T-helper 1 cell treated with Interleukin-12 subunit alpha and Interleukin-12 subunit beta and Interleukin-4 antibody, amounts not matched to agents 30 μg/mL and 1 μg/mL, for 36 hours (primary cell): ENCODE results near the gene ZMYND11.
A peak's percentile ranks its signal among the peaks of the same experiment; 100 is the strongest.
"Not testable (repeated sequence)": the region's sequence is repeated elsewhere in the genome, so short reads cannot be mapped to it uniquely, and the experiment has no call there.

Experiments used
- H3K27ac Mint-ChIP-seq: one replicate; pipeline ENCODE4 v1.8.0; 2021; ENCODE audit warnings: mild to moderate bottlenecking, mixed read lengths
- H3K27me3 Mint-ChIP-seq: one replicate; pipeline ENCODE4 v1.8.0; 2021; ENCODE audit warnings: low read depth, mixed read lengths
- H3K36me3 Mint-ChIP-seq: one replicate; pipeline ENCODE4 v1.8.0; 2021; ENCODE audit warnings: low read depth, mixed read lengths
- H3K4me1 Mint-ChIP-seq: one replicate; pipeline ENCODE4 v1.8.0; 2021; ENCODE audit warnings: low read depth, mixed read lengths
- H3K4me3 Mint-ChIP-seq: one replicate; pipeline ENCODE4 v1.8.0; 2021; ENCODE audit warnings: mild to moderate bottlenecking, moderate library complexity, mixed read lengths
- H3K9me3 Mint-ChIP-seq: one replicate; pipeline ENCODE4 v1.8.0; 2021; ENCODE audit warnings: mixed read lengths

The ZMYND11 gene

DNA sequence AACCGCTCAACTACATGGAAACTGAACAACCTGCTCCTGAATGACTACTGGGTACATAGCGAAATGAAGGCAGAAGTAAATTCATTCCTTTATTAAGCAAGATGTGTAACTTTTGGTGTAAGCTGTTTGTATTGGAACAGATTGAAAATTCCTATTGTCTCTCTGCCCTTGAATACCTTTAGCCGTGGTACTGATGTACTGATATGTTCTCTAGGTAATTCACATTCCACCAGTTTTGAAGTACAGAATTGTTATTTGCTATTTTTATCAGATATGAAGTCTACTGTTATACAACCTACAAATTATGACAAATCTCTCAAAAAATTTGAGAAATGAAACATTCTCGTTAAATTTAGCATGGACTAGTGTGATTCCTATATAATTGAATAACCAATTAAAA, 17.7 kb downstream of the ZMYND11 start:
- H3K9me3 Mint-ChIP-seq = peaks cover 8% of the 10 kb centered on the region
- no peaks in the 10 kb centered on the region for H3K27me3 Mint-ChIP-seq
- no peaks in the 10 kb centered on the region for H3K4me1 Mint-ChIP-seq
- H3K27ac Mint-ChIP-seq = no peak overlapping the region
- H3K4me3 Mint-ChIP-seq = no peak overlapping the region
- H3K36me3 Mint-ChIP-seq = peaks cover 13% of the 10 kb centered on the region

DNA sequence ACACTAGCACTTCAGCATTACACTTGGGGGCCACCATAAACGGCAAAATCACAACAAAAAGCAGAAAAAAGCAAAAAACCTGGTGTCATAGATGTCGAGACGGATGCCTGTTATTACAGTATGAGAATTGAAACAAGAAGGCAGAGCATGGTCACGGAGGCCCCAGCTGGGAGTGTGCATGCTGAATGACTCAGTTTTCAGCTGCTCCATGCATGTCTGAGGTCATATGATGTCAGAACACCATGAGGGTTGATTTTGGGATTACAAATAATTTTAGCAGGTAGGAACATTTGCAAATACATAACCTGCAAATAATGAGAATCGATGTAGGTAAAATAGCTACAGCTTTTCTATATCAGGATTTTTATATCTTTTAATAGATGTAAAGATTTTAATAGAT, 19.1 kb downstream of the ZMYND11 start:
- no peak overlapping the region for H3K4me3 Mint-ChIP-seq
- H3K4me1 Mint-ChIP-seq = no peaks in the 10 kb centered on the region
- H3K36me3 Mint-ChIP-seq = peaks cover 9% of the 10 kb centered on the region
- H3K9me3 Mint-ChIP-seq = peaks cover 3% of the 10 kb centered on the region
- no peaks in the 10 kb centered on the region for H3K27me3 Mint-ChIP-seq
- no peak overlapping the region for H3K27ac Mint-ChIP-seq

DNA sequence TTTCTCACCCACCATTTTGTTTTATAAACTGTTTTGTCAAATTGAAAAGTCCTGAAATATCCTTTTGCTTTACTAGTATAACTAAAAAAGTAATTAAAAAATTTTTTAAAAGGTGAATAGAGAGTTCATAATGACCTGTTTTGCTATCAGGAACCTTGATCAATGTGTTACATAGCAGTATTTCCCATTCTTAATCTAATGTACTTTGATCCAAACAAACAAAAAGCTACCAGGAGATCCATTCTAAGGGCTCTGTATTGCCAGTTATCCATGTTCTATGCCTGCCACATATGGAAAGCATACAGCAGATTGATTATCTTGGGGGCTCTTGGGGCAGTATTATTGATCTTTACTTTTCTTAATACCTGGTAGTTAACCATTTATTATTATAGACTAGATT, 32.1 kb downstream of the ZMYND11 start:
- no peak overlapping the region for H3K4me3 Mint-ChIP-seq
- H3K27me3 Mint-ChIP-seq = no peaks in the 10 kb centered on the region
- peaks cover 12% of the 10 kb centered on the region for H3K36me3 Mint-ChIP-seq
- no peaks in the 10 kb centered on the region for H3K4me1 Mint-ChIP-seq
- peaks cover 10% of the 10 kb centered on the region for H3K9me3 Mint-ChIP-seq
- H3K27ac Mint-ChIP-seq = no peak overlapping the region

DNA sequence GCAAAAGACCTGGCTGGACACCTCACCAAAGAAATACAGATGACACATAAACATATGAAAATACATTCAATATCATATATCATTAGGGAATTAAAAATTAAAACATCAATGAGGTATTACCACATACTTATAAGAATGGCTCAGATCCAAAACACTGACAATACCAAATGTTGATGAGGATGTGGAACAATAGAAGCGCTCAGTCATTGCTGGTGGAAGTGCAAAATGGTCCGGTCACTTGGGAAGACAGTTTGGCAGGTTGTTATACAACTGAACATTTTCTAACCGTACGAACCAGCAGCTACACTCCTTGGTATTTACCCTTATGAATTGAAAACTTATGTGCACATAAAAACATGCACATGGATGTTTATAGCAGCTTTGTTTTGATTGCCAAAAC, 38.5 kb downstream of the ZMYND11 start:
- Mint-ChIP-seq H3K36me3 (peaks cover 4% of the 10 kb centered on the region), H3K4me3 (no peak overlapping the region), H3K9me3 (peaks cover 6% of the 10 kb centered on the region), H3K4me1 (peaks cover 2% of the 10 kb centered on the region), H3K27me3 (no peaks in the 10 kb centered on the region), H3K27ac (no peak overlapping the region)

DNA sequence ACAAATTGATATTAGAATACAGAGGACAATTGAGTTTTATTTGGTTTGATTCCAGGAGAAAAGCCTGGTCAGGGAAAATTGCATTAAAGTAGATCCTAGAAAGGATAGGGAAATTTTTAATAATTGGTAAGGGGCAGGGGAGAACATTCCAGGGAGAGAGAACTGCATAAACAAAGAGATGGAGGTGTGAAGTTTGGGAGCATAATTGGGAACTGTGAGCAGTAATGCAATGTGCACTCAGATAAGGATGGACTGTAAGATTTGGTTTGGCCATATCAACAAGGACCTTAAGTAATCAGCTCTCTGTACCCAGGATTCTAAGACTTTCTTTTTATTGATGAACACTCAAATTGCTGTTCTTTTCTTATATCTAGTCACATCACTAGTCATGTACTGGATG, 41.4 kb downstream of the ZMYND11 start:
- Mint-ChIP-seq H3K9me3 (no peaks in the 10 kb centered on the region), H3K27me3 (no peaks in the 10 kb centered on the region), H3K27ac (no peak overlapping the region), H3K36me3 (peaks cover 7% of the 10 kb centered on the region), H3K4me3 (no peak overlapping the region), H3K4me1 (peaks cover 2% of the 10 kb centered on the region)

DNA sequence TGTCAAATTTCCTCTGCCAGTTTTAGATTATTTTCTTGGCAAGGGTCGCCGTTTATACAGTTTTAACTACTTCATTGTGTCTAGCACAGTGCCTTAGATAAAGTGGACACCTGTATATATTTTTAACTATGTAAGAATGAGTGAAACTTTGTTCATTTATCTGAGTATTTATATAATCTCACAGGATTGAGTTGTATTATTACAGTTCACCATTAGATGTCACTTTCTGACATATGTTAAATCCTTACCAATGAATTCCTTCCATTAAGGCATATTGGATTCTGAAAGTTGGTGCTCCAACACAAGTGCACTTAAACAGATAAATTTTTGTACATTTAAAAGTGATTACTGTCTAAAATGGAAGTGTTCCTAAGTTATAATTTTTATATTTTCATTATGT, 43.0 kb downstream of the ZMYND11 start:
- no peak overlapping the region for H3K27ac Mint-ChIP-seq
- H3K27me3 Mint-ChIP-seq = no peaks in the 10 kb centered on the region
- H3K4me1 Mint-ChIP-seq = peaks cover 11% of the 10 kb centered on the region
- H3K4me3 Mint-ChIP-seq = no peak overlapping the region
- peaks cover 11% of the 10 kb centered on the region for H3K36me3 Mint-ChIP-seq
- peaks cover 2% of the 10 kb centered on the region for H3K9me3 Mint-ChIP-seq

DNA sequence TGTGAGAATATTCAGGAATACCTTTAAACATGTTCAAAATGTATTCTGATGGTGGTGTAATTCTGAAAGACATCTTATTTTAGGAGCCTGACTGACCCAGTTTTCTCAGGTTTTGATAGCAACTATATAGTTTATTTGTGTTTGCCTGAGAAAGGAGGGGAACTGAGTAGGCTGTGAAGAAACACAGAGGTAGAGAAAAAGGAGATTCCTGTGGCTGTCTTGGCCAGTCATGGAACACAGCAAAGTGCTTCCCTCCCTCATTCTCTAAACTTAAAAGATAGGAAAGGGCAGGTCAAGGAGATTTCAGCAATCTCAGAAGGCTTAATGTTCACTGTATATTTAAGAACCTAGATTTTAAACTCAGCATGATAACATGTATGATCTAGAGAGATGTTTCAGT, 43.5 kb downstream of the ZMYND11 start:
- Mint-ChIP-seq H3K27me3 (no peaks in the 10 kb centered on the region), H3K36me3 (peaks cover 15% of the 10 kb centered on the region), H3K9me3 (peaks cover 7% of the 10 kb centered on the region), H3K27ac (no peak overlapping the region), H3K4me1 (peaks cover 13% of the 10 kb centered on the region), H3K4me3 (no peak overlapping the region)

DNA sequence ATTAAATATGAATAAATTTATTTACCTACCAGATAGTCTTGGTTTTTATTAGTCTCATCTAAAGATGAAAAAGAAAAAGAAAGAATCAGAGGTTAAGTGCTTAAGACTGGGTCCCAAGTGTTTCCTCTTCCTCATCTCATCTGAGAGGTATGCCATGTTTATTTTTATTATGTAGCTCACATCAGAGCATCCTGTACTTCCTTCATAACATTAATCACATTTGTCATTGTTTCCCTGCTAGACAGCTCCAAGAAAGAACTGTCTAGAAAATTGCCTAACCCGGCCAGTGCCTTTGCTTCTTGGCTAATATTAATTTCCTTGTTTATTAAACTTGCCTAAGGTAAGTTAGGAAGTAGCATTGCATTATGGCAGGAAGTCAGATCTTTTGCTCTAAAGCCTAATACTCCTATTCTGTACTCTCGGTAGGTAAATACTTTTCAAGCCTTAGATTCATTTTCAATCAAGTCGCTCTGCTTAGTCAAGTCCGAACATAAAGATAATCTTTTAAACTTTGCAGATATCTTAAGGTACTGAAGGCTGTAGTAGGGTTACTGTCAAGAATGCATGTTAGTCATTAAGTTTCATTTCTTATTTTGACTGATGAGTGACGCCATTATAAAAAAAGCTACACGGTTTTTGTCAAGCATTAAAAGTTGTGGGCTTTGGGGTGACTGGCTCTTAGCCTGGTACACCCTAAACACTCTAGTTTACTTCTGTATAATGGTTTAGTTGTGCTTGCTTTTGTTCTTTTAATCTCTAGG, 47.4 kb downstream of the ZMYND11 start:
- Mint-ChIP-seq H3K36me3 (peaks cover 29% of the 10 kb centered on the region), H3K27me3 (no peaks in the 10 kb centered on the region), H3K4me1 (peaks cover 11% of the 10 kb centered on the region), H3K27ac (peak overlapping the region; percentile 11), H3K4me3 (no peak overlapping the region), H3K9me3 (peaks cover 22% of the 10 kb centered on the region)

DNA sequence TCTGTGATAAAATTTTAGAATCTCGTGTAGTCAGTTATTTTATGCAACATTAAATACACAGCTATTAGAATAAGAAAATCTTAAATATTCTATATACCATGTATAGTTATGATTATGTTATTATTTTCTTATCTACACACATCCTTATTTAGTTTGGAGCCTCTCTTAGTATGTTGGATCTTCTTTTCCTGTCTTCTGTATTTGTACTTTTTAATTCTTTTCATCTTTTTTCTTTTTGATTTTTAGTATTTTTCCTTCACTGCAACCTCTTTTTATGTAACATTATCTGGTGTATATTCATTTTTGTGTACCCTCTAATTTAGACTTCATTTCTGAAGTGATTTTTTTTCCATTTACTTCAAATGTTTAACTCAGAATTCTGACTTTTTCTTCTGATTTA, 48.9 kb downstream of the ZMYND11 start:
- H3K36me3 Mint-ChIP-seq = peaks cover 32% of the 10 kb centered on the region
- peaks cover 11% of the 10 kb centered on the region for H3K4me1 Mint-ChIP-seq
- H3K4me3 Mint-ChIP-seq = no peak overlapping the region
- no peak overlapping the region for H3K27ac Mint-ChIP-seq
- peaks cover 22% of the 10 kb centered on the region for H3K9me3 Mint-ChIP-seq
- no peaks in the 10 kb centered on the region for H3K27me3 Mint-ChIP-seq

DNA sequence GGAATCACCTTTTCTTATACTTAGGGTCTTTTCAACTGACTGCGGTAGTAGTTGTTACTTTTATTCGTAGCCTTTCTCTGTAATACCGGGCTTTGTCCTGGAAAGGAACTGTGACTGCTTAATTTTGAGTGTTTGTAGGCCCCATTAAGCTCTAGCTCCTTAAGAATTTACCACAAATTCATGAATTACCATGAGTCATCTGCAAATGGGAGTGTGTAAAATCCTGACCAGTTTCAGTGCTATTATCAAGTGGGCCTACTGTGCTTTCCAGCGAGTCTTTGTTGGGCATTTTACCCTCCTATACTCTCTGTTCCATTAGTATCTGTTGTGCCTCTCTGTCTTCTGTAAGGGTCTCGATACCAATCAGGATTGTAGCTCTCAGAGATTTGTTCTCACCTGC, 49.7 kb downstream of the ZMYND11 start:
- Mint-ChIP-seq H3K27me3 (no peaks in the 10 kb centered on the region), H3K36me3 (peaks cover 32% of the 10 kb centered on the region), H3K4me1 (peaks cover 11% of the 10 kb centered on the region), H3K27ac (no peak overlapping the region), H3K9me3 (peaks cover 22% of the 10 kb centered on the region), H3K4me3 (no peak overlapping the region)

DNA sequence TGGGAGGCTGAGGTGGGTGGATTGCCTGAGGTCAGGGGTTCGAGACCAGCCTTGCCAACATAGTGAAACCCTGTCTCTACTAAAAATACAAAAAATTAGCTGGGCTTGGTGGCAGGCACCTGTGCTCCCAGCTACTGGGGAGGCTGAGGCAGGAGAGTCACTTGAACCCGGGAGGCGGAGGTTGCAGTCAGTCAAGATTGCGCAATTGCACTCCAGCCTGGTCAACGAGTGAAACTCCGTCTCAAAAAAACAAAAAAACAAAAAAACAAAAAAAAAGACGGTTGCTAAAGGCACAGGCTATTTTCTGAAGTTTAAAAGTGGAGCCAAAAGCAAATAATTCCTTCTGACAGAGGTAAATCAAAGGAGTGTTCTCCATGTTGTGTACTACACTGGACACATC, 50.3 kb downstream of the ZMYND11 start:
- not testable (repeated sequence) for H3K4me3 Mint-ChIP-seq, H3K27me3 Mint-ChIP-seq, H3K27ac Mint-ChIP-seq
- Mint-ChIP-seq H3K4me1 (peaks cover 11% of the 10 kb centered on the region), H3K36me3 (peaks cover 30% of the 10 kb centered on the region), H3K9me3 (peaks cover 22% of the 10 kb centered on the region)

DNA sequence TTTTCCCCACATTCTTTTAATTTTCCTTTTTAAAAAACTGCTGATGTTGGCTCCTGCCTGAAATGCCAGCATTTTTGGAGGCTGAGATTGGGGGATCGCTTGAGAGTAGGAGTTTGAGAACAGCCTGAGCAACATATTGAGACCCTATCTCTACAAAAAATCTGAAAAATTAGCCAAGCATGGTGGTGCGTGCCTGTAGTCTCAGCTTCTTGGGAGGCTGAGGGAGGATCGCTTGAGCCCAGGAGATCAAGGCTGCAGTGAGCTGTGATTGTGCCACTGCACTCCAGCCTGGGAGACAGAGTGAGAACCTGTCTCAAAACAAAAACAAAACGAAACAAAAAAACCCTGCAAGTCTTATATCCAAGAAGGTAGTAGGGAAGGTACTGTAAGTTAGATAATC, 51.7 kb downstream of the ZMYND11 start:
- Mint-ChIP-seq H3K27ac (no peak overlapping the region), H3K27me3 (no peaks in the 10 kb centered on the region), H3K4me1 (peaks cover 11% of the 10 kb centered on the region), H3K36me3 (peaks cover 25% of the 10 kb centered on the region), H3K9me3 (peaks cover 22% of the 10 kb centered on the region), H3K4me3 (no peak overlapping the region)

DNA sequence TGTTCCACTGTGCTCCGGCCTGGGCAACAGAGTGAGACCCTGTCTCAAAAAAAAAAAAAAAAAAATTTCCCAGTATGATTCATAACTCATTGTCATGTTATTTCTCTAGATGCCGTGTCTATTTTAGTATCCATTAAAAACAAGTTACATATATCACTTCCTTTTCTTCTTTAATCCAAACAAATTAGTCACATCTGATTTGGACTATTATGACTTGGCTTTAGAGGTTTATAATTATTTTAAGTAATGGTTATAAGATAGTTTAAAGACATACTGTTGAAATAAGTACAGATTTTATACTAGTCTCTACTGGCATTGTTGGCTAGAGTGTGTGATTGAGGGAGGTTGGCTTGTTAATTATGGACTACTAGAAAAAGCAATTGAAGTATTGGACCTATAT, 53.3 kb downstream of the ZMYND11 start:
- Mint-ChIP-seq H3K27me3 (no peaks in the 10 kb centered on the region), H3K4me1 (no peaks in the 10 kb centered on the region), H3K27ac (no peak overlapping the region), H3K4me3 (no peak overlapping the region), H3K36me3 (peaks cover 20% of the 10 kb centered on the region), H3K9me3 (peaks cover 17% of the 10 kb centered on the region)

DNA sequence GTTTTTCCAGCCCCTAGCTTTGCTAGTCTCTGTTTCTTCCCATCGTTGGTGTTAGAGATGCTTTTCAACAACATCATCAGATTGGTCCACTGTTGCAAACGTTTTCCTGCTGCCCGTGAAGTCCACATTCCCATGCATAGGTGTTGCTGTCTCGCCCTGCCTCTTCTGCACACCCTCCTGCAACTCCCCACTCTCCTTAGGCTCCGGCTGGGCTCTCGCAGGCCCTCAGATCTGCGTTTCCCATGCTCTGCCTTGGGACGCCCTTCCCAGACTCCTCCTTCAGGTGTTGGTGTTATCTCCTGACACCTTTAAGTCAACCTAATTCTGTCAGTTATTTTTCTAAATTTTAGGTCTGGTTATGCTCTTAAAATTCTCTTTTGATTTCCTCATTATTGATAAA, 55.0 kb downstream of the ZMYND11 start:
- Mint-ChIP-seq H3K36me3 (peaks cover 5% of the 10 kb centered on the region), H3K4me1 (no peaks in the 10 kb centered on the region), H3K27me3 (no peaks in the 10 kb centered on the region), H3K4me3 (no peak overlapping the region), H3K27ac (no peak overlapping the region), H3K9me3 (peaks cover under 1% of the 10 kb centered on the region)

DNA sequence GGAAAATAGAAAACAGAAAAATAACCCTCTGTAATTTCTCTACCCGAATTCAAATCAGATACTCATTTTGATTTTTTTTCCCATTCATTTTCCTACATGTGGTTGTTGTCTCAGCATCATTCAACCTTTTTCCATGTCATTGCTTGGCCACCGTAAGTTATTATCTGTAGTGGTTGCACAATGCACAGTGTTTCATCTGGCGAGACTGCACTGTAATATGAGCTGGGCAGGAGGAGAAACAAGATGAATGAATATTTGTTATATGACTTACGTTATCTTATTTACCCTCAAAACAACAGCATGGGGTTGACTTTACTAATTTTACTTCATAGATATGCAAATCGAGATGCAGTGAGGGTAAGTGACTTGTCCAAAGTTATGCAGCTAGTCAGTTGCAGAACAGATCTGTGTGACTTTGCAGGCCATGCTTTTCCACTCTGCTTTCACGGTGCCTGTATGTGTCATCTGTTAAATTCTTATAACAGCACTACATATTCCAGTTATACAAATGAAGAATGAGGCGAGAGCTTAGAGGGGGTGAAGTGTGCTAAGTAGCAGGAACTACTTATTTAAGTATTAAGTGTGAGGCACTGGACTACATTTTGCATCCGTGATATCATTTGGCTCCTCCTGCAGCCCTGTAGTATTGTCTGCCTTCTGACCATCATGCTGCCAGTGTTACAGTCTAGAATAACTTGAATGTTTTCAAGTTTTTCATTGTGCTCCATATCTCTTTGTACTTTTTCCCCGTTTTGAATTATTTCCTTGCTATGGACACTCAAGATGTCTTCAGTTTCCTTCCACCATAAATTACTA, 56.7 kb downstream of the ZMYND11 start:
- Mint-ChIP-seq H3K9me3 (no peaks in the 10 kb centered on the region), H3K36me3 (peaks cover 4% of the 10 kb centered on the region), H3K4me1 (no peaks in the 10 kb centered on the region), H3K27ac (no peak overlapping the region), H3K27me3 (no peaks in the 10 kb centered on the region), H3K4me3 (no peak overlapping the region)
